Measurements from ENCODE around the gene EID1. TPM values are rescaled to one million over a fixed set of nuclear protein-coding genes. Genes with fewer than 3 reads are reported as not detected.

EID1 gene
- total and polyA plus RNA-seq, 2 donors (not counting 1 experiment from before 2014, with no cell fraction given) = 184 to 287 TPM

- no peaks in the 10 kb centered on the region for H3K79me2 ChIP-seq (ENCODE audit: control insufficient read depth, insufficient read depth, low read length)
- H3K4me3 ChIP-seq (replicated peaks in 1 of 4; ENCODE audit: control extremely low read depth in 1 of 4, insufficient read depth in 1 of 4, low read depth in 3 of 4, low read length in 4 of 4) = no peak overlapping the region
- no peak overlapping the region for H3K9ac ChIP-seq (ENCODE audit: insufficient read depth, low read length)
- peak overlapping the region; percentile 86 for H3K4me2 ChIP-seq (ENCODE audit: extremely low read depth, insufficient read depth, low read length)
- H3K27me3 ChIP-seq (ENCODE audit: control insufficient read depth, insufficient read depth, low read length) = no peaks in the 10 kb centered on the region
- no peaks in the 10 kb centered on the region for H4K20me1 ChIP-seq (ENCODE audit: control insufficient read depth, extremely low read depth, insufficient read depth, low read length)
- no peaks in the 10 kb centered on the region for H3K9me3 ChIP-seq (ENCODE audit: control insufficient read depth, insufficient read depth, low read depth, low read length)
- peak overlapping the region; percentile 29 for H2AFZ ChIP-seq (ENCODE audit: low read length)
- no peak overlapping the region for H3K27ac ChIP-seq (ENCODE audit: insufficient read depth, low read length)
- peaks cover 3% of the 10 kb centered on the region for H3K4me1 ChIP-seq (ENCODE audit: control insufficient read depth, extremely low read depth, insufficient read depth, low read length)
- DNase-seq (ENCODE audit: low read depth in 2 of 2) = no peak
- TF ChIP-seq CTCF (conservative IDR thresholded peaks at IDR 0.05 in 1 of 2, IDR thresholded peaks at IDR 0.05 in 1 of 2; ENCODE audit: low read depth in 1 of 2, low read length in 2 of 2) = no peak
- no peak for TF ChIP-seq EZH2 (IDR thresholded peaks at IDR 0.05; ENCODE audit: low read length, missing control alignments)
- no peaks in the 10 kb centered on the region for H3K36me3 ChIP-seq (ENCODE audit: control insufficient read depth, insufficient read depth, low read length)
Measured at GRCh38 chr15:48898032-48898431, 20.1 kb downstream of the EID1 start.

- Histone ChIP-seq H4K20me1 (ENCODE audit: control insufficient read depth, extremely low read depth, insufficient read depth, low read length) (no peaks in the 10 kb centered on the region), H3K4me1 (ENCODE audit: control insufficient read depth, extremely low read depth, insufficient read depth, low read length) (peaks cover 3% of the 10 kb centered on the region), H3K27me3 (ENCODE audit: control insufficient read depth, insufficient read depth, low read length) (no peaks in the 10 kb centered on the region), H2AFZ (ENCODE audit: low read length) (no peak overlapping the region), H3K4me2 (ENCODE audit: extremely low read depth, insufficient read depth, low read length) (no peak overlapping the region), H3K27ac (ENCODE audit: insufficient read depth, low read length) (no peak overlapping the region), H3K4me3 (replicated peaks in 1 of 4; ENCODE audit: control extremely low read depth in 1 of 4, insufficient read depth in 1 of 4, low read depth in 3 of 4, low read length in 4 of 4) (no peak overlapping the region), H3K36me3 (ENCODE audit: control insufficient read depth, insufficient read depth, low read length) (no peaks in the 10 kb centered on the region), H3K79me2 (ENCODE audit: control insufficient read depth, insufficient read depth, low read length) (no peaks in the 10 kb centered on the region), H3K9ac (ENCODE audit: insufficient read depth, low read length) (no peak overlapping the region), H3K9me3 (ENCODE audit: control insufficient read depth, insufficient read depth, low read depth, low read length) (no peaks in the 10 kb centered on the region)
- no peak for DNase-seq (ENCODE audit: low read depth in 2 of 2)
- no peak for TF ChIP-seq CTCF (conservative IDR thresholded peaks at IDR 0.05 in 1 of 2, IDR thresholded peaks at IDR 0.05 in 1 of 2; ENCODE audit: low read depth in 1 of 2, low read length in 2 of 2)
- no peak for TF ChIP-seq EZH2 (IDR thresholded peaks at IDR 0.05; ENCODE audit: low read length, missing control alignments)
Measured at GRCh38 chr15:48898446-48898845, 20.5 kb downstream of the EID1 start.

GRCh38 chr15:48899793-48900192, 21.9 kb downstream of the EID1 start:
- H3K9me3 ChIP-seq (ENCODE audit: control insufficient read depth, insufficient read depth, low read depth, low read length) = no peaks in the 10 kb centered on the region
- H4K20me1 ChIP-seq (ENCODE audit: control insufficient read depth, extremely low read depth, insufficient read depth, low read length) = no peaks in the 10 kb centered on the region
- H3K4me2 ChIP-seq (ENCODE audit: extremely low read depth, insufficient read depth, low read length) = no peak overlapping the region
- H3K4me3 ChIP-seq (replicated peaks in 1 of 4; ENCODE audit: control extremely low read depth in 1 of 4, insufficient read depth in 1 of 4, low read depth in 3 of 4, low read length in 4 of 4) = no peak overlapping the region
- no peaks in the 10 kb centered on the region for H3K36me3 ChIP-seq (ENCODE audit: control insufficient read depth, insufficient read depth, low read length)
- H3K27ac ChIP-seq (ENCODE audit: insufficient read depth, low read length) = no peak overlapping the region
- TF ChIP-seq EZH2 (IDR thresholded peaks at IDR 0.05; ENCODE audit: low read length, missing control alignments) = no peak
- no peak for TF ChIP-seq CTCF (conservative IDR thresholded peaks at IDR 0.05 in 1 of 2, IDR thresholded peaks at IDR 0.05 in 1 of 2; ENCODE audit: low read depth in 1 of 2, low read length in 2 of 2)
- no peak overlapping the region for H3K9ac ChIP-seq (ENCODE audit: insufficient read depth, low read length)
- H3K79me2 ChIP-seq (ENCODE audit: control insufficient read depth, insufficient read depth, low read length) = no peaks in the 10 kb centered on the region
- H2AFZ ChIP-seq (ENCODE audit: low read length) = no peak overlapping the region
- peaks cover 3% of the 10 kb centered on the region for H3K4me1 ChIP-seq (ENCODE audit: control insufficient read depth, extremely low read depth, insufficient read depth, low read length)
- H3K27me3 ChIP-seq (ENCODE audit: control insufficient read depth, insufficient read depth, low read length) = no peaks in the 10 kb centered on the region
- DNase-seq (ENCODE audit: low read depth in 2 of 2) = no peak

Measured in fibroblast of lung (primary cell).